Adrenal gland (tissue), 12 donors: Measurements from ENCODE around the gene MRAS. TPM values are rescaled to one million over a fixed set of nuclear protein-coding genes. Genes with fewer than 3 reads are reported as not detected.
A peak's percentile ranks its signal among the peaks of the same experiment; 100 is the strongest.

ENCODE experiments used
- DNase-seq, 7 donors: peaks; one replicate each; pipeline ENCODE4 v3.0.0-alpha.2; 2019 to 2020
- H3K27ac ChIP-seq, 5 donors: fragments of 200-600 bp; sonication (generic) in 4 of 5; 1 replicate in 3 of 5; 2 replicates in 2 of 5; pipeline versions ENCODE4 v1.5.1 to v1.8.0; 2016 to 2020; ENCODE audit warnings: mild to moderate bottlenecking in 1 of 5
- H3K27me3 ChIP-seq: fragments of 200-600 bp; 2 replicates; pipeline ENCODE4 v1.8.0; 2021
- H3K36me3 ChIP-seq, 2 donors: fragments of 200-600 bp; replicated peaks in 1 of 2; 1 replicate in 1 of 2; 2 replicates in 1 of 2; pipeline versions ENCODE4 v1.5.1 to v1.8.0; 2018 to 2022
- H3K4me1 ChIP-seq, 2 donors: fragments of 200-600 bp; replicated peaks in 1 of 2; 1 replicate in 1 of 2; 2 replicates in 1 of 2; pipeline versions ENCODE4 v1.5.1 to v1.8.0; 2018 to 2021
- H3K4me3 ChIP-seq, 4 donors: fragments of 200-600 bp; sonication (generic) in 3 of 4; one replicate each; pipeline ENCODE4 v1.5.1; 2016 to 2018
- H3K9me3 ChIP-seq, 3 donors: fragments of 200-600 bp; sonication (generic) in 1 of 3; replicated peaks in 1 of 3; 1 replicate in 2 of 3; 2 replicates in 1 of 3; pipeline versions ENCODE4 v1.5.1 to v1.8.0; 2016 to 2021
- POLR2A ChIP-seq, 2 donors: fragments of 450-650 bp; IDR thresholded peaks; one replicate each; pipeline ENCODE4 v1.6.1; 2017; ENCODE audit warnings: antibody characterized with exemption in 2 of 2, mild to moderate bottlenecking in 2 of 2, moderate library complexity in 1 of 2
- WGBS, 4 donors: extraction: QIAGEN DNeasy Blood & Tissue Kit in 2 of 4; methylation state at CpG; one replicate each; pipeline versions ENCODE4 v1.1.5 to v1.1.7; 2013 to 2017; 5-methylcytosine and 5-hydroxymethylcytosine counted together
- intact Hi-C, 2 donors: fragments of 100-400 bp; cut with DNase I; formaldehyde crosslinking; loops; one replicate each; pipeline versions ENCODE4 v1.14.1 to v1.15.0; 2022 to 2023
- polyA plus RNA-seq, 3 donors: library from polyadenylated mRNA; stranded (reverse); fragments of 200-250 nt in 2 of 3; fragments of 350-450 nt in 1 of 3; fragmentation: Illumina TruSeq in 1 of 3; extraction: RNeasy Lipid Tissue Mini Kit (QIAGEN cat#74804) in 1 of 3; gene quantifications; one replicate each; pipeline ENCODE4 v1.2.3, GENCODE V29; 2013 to 2014
- total RNA-seq, 9 donors: library from RNA; depleted of rRNA in 4 of 9; stranded (reverse); fragments of >200 nt in 4 of 9; fragments of 120-200 nt in 1 of 9; fragmentation: NEBNext Ultra II Directional in 1 of 9; extraction: Animal tissue kit (Norgen Biotek cat#: 25700) in 1 of 9; gene quantifications; one replicate each; pipeline versions ENCODE4 v1.1.0 to v1.2.4, GENCODE V29; 2013 to 2023
- TF ChIP-seq, protein P1 (sequence below), 6 experiments: fragments of 450-650 bp in 4 of 6; fragments of 200-600 bp in 2 of 6; sonication (generic) in 1 of 6; IDR thresholded peaks; 1 replicate in 5 of 6; 2 replicates in 1 of 6; pipeline versions ENCODE4 v1.5.1 to v1.8.0; 2016 to 2021; ENCODE audit warnings: antibody characterized with exemption in 6 of 6, mild to moderate bottlenecking in 2 of 6, moderate library complexity in 1 of 6
- donor health status: healthy with polysubstance abuse.
- donor health status: Bipolar disorder and iron deficiency.
- donor health status: DM: yes; HTN: yes; CAD: no.
- donor health status: DM: no; HTN: no; CAD: no.
- donor health status: DM: no; HTN: no; CAD: no.
- donor health status: DM: yes; HTN: yes; CAD: no.

Gene MRAS
- total and polyA plus RNA-seq, 12 donors = 47.9 to 337 (median 109) TPM

DNA sequence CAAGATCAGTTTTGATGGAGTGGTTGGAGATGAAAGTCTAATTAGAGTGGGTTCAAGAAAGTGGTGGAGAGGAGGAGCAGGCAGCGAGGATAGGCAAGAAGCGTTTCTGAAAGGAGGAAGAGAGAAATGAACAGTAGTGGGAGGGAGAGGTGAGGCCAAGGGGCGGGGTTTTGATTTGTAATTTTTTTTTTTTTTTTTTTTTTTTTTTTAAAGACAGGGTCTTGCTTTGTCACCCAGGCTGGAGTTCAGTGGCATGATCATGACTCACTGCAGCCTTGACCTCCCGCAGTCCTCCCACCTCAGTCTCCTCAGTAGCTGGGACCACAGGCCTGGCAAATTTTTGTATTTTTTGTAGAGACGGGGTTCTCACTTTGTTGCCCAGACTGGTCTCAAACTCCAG, 36.6 kb downstream of the MRAS start:
- Histone ChIP-seq H3K4me1 (peaks cover 38 to 44% of the 10 kb centered on the region in 2 donors), H3K36me3 (no peaks in the 10 kb centered on the region), H3K27me3 (no peaks in the 10 kb centered on the region), H3K27ac (peak overlapping the region in 4 of 5 donors; percentile 3 to 92 (median 62)), H3K9me3 (no peaks in the 10 kb centered on the region), H3K4me3 (no peak overlapping the region)
- peak in 6 of 7 donors; percentile 52 to 71 (median 63) for DNase-seq
- TF ChIP-seq POLR2A (IDR thresholded peaks at IDR 0.05) = no peak
- TF ChIP-seq, protein P1, sequence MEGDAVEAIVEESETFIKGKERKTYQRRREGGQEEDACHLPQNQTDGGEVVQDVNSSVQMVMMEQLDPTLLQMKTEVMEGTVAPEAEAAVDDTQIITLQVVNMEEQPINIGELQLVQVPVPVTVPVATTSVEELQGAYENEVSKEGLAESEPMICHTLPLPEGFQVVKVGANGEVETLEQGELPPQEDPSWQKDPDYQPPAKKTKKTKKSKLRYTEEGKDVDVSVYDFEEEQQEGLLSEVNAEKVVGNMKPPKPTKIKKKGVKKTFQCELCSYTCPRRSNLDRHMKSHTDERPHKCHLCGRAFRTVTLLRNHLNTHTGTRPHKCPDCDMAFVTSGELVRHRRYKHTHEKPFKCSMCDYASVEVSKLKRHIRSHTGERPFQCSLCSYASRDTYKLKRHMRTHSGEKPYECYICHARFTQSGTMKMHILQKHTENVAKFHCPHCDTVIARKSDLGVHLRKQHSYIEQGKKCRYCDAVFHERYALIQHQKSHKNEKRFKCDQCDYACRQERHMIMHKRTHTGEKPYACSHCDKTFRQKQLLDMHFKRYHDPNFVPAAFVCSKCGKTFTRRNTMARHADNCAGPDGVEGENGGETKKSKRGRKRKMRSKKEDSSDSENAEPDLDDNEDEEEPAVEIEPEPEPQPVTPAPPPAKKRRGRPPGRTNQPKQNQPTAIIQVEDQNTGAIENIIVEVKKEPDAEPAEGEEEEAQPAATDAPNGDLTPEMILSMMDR (IDR thresholded peaks at IDR 0.05) = no peak
- intact Hi-C loops = no loop called here
- WGBS, 4 donors = 50 to 56% (median 52%) methylated on average over 5 of the region's 5 CpGs

DNA sequence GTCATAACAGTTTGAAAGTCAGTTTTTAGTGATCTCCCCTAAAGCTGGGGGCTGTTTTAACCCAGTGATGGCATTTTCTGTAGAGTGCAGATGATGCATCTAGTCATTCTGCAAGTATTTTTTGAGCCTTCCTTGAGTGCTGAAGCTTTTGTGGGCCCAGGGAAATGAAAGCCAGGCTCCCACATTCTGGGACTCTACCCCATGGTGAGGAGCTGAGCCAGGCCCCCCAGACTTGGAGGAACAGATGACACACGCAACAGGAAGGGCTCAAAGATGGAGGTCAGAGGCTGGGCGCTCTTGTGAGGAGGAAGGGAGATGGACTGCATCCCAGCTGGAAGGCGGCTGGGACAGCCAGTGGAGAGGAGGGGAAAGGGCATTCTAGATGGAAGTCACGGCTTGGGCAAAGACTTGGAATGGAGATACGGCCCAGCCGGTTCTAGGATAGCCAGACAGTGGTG, 40.8 kb downstream of the MRAS start:
- TF ChIP-seq, protein P1 (IDR thresholded peaks at IDR 0.05) = no peak
- no peak for TF ChIP-seq POLR2A (IDR thresholded peaks at IDR 0.05)
- 78 to 88% (median 87%) methylated on average over 6 of the region's 6 CpGs for WGBS, 4 donors
- peaks cover 23 to 37% of the 10 kb centered on the region in 2 donors for H3K4me1 ChIP-seq
- H3K9me3 ChIP-seq = no peaks in the 10 kb centered on the region
- DNase-seq = no peak
- intact Hi-C loops = no loop called here
- no peaks in the 10 kb centered on the region for H3K27me3 ChIP-seq
- peak overlapping the region in 4 of 5 donors; percentile 77 to 92 (median 90) for H3K27ac ChIP-seq
- no peak overlapping the region for H3K4me3 ChIP-seq
- no peaks in the 10 kb centered on the region for H3K36me3 ChIP-seq

DNA sequence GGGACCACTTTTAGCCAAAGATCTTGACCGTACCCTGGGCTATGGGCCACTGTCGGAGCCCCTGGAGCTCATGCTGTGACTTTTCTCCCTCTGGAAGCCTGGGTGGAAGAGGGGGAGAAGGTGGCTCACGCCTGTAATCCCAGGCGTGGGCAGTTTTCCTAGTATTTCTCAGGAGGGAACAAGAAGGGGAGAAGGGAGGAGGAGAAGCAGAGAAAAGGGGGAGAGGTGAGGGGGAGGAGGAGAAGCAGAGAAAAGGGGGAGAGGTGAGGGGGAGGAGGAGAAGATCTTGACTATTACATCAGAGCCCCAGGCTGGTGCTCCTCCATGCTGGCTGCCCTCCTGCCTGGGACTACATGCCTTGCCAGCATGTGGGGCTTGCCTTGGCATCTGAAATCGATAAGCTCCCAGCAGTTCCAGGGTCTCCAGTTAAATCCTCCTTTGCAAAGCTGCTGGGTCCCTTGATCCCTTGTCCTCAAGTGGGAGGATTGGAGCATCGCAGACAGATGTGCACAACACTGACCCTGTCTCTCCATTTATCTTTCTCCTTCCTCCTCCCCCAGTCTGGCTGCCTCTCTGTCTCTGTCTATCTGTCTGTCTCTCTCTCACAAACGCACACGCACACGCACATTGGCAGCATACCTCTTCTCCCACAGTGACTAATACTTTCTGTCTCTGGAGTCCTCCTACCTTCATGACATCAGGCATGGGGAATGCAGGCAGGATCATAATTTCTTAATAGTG, 41.6 kb downstream of the MRAS start:
- H3K27ac ChIP-seq = peak overlapping the region; percentile 77 to 92 (median 88)
- intact Hi-C loops = no loop called here
- no peaks in the 10 kb centered on the region for H3K27me3 ChIP-seq
- no peak overlapping the region for H3K4me3 ChIP-seq
- WGBS, 4 donors = 39 to 49% (median 46%) methylated on average over 8 to 9 of the region's 9 CpGs
- peaks cover 17 to 35% of the 10 kb centered on the region in 2 donors for H3K4me1 ChIP-seq
- DNase-seq = peak; percentile 72 to 91 (median 87)
- peak in 1 of 2 donors; percentile 64 for TF ChIP-seq POLR2A (IDR thresholded peaks at IDR 0.05)
- TF ChIP-seq, protein P1 (IDR thresholded peaks at IDR 0.05) = peak in 1 of 6 experiments; percentile 12
- no peaks in the 10 kb centered on the region for H3K36me3 ChIP-seq
- no peaks in the 10 kb centered on the region for H3K9me3 ChIP-seq

DNA sequence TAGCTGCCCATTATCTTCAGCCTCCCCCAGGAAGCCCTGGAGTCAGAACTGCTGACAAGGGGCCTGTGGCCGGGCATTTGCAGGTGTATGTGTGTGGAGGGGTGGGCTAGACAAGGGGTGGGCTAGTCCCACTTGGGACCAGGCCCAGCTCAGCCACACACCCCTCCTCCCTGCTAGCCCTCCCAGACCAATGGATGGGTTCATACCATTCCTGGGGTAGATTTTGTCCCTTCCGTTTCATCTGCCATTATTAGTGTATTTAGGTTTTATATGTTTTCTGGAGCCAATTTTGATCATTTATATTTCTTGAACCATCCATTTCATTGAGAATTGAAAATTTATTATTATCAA, 42.2 kb downstream of the MRAS start:
- intact Hi-C loops = no loop called here
- Histone ChIP-seq H3K9me3 (no peaks in the 10 kb centered on the region), H3K27ac (peak overlapping the region; percentile 33 to 92 (median 88)), H3K36me3 (no peaks in the 10 kb centered on the region), H3K4me3 (no peak overlapping the region), H3K27me3 (no peaks in the 10 kb centered on the region), H3K4me1 (peaks cover 16 to 39% of the 10 kb centered on the region in 2 donors)
- DNase-seq = no peak
- TF ChIP-seq, protein P1 (IDR thresholded peaks at IDR 0.05) = no peak
- TF ChIP-seq POLR2A (IDR thresholded peaks at IDR 0.05) = no peak
- WGBS, 4 donors = 47 to 72% (median 65%) methylated on average over 1 to 2 of the region's 2 CpGs
